HG03108 (cell line): ENCODE measurements around the gene DHRS12.

ENCODE experiments used
- ATAC-seq: cut with Tn5 transposase; IDR thresholded peaks from one replicate; pipeline ENCODE4 v1.9.1; 2021; ENCODE audit warnings: moderate library complexity; ENCODE audit not compliant: unreplicated experiment

The DHRS12 gene

DNA sequence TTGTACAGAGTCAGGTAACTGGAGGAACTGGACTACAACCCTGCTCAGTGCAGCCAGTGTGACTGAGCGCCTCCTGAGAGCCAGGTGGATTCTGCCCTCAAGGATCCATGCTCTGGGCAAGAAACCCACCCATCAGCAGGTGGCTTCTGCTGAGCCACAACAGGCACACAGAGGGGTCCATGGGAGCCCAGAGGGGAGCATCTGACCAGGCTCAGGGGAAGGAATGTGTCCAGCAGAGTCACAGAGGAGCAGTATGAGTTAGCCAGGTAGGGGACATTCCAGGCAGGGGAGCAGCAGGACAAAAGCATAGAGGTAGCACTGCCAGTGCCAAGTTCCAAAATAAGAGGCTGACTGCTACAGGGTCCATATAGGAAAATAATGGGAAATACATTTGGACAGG lies 19.9 kb downstream of the DHRS12 start:
- ATAC-seq = no peak

DNA sequence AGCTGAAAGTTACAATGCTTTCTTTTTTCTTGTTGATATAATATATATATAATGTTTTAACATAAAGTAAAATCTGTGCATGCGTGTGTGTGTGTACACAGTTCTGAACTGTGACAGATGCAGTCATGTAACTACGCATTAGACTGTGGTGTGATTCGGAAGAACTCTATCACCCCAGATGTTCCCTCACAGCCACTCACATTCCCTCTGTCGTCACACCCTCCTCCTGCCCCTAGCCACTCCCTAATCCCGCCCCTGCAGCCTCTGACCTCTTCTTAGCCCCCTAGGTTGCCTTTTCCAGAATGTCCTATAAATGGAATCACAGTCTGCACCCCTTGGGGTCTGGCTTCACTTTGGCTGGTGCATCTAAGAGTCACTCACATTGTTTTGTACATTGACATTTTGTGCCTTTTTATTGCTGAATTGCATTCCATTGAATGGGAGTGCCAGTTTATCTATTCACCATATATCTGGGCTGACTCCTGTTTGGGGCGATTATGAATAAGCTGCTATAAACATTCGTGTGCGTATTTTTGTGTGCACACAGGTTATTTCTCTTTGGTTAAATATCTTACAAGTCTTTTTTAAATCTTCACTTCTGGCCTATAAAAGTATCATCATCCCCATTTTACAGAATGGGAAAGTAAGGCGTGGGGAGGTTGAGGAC lies 20.4 kb downstream of the DHRS12 start:
- no peak for ATAC-seq

DNA sequence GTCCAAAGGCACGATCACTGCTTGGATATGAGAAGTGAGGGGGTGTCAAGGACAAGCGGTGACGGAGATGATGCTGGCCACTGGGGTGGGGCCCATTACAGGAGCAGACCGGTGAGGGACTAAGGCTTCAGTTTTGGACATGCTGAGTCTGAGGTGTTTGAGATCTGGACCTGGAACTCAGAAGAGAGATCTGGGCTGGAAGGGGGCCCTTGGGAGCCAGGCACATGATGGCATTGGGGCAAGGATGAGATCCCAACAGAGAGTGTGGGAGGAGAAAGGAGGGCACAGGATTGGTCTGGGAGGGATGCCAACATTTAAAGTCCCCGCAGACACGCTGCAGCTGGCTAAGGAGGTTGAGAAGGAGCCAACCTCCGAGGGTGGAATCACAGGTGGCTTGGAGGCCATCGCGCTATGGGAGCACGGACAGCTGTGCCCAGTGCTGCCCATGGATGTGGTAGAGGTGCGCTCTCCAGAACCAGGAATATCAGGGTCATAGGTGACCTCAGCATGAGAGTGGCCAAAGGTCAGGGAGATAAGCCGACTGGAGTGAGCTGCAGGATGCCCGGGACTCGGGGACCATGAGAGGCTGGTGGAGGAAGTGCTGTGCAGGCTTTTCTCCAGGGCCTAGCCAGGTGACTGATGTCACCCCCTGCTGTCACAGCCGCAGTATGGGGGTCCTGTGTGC lies 21.8 kb downstream of the DHRS12 start:
- ATAC-seq = no peak

DNA sequence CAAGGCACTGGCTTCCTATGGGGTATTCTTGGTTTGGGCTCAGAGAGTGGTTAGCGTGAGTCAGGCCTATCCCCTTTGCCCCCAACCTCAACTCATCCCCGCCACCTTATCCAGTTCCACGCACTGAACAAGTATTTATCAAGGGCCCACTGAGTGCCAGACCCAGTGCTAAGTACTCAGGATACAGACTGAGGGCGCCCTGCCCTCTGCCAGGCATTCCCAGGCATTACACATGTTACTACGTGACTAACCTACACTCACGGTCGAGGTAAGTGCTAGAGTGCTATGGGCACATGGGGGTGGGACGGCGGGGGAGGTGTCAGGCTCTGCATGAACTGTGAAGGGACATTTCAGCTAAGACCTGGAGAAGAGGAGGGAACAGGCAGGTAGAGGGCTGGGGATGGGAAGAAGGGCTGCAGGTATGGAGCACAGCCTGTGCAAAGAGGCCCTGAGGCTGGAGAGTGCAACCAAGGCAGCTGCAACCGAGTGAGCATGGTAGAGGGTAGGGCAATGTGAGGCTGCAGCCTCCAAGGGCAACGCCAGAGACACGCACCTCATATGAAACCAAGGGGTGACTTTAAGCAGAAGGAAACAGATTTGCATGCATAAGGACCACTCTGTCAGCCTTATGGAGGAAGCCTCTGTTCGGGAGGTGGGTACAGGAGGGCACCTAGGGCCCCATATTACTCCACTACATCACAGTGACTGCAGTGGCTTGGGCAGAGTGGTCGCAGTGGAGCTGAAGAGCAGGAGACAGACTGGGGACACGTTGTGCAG lies 22.5 kb downstream of the DHRS12 start:
- no peak for ATAC-seq

DNA sequence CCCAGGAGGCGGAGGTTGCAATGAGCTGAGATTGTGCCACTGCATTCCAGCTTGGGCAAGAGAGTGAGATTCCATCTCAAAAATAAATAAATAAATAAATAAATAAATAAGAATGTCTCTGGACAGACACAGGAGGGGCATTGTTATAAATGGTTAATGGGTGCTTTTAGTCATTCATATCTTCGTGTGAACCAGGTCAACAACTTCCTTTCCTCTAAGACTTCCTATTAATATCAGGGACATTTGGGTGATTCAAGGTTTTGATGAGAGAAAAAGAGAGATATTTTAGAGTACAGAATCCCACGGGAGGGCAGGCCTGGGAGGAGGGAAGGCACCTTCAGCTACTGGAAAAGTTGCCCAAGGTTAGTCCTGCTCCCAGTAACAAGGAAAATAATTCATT lies 23.9 kb downstream of the DHRS12 start:
- no peak for ATAC-seq

DNA sequence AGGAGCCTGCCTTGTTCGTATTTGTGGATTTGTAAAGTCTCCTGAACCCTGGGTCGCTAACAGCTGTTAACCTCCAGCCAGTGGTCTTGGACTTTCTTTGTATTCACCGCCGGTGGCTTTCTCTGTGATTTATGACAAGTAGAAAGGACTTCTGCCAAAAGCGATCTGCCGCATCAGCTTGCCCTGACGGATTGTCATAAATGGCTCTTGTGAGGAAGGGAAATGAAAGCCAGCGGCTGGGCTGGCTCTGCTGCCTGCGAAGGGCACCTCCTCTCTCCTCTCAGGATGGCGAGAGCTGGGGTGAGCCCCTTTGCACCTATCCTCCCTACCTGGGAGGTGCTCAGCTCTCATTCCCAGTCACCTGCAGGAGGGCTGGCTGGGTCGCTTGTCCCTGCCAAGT lies 25.6 kb downstream of the DHRS12 start:
- no peak for ATAC-seq

DNA sequence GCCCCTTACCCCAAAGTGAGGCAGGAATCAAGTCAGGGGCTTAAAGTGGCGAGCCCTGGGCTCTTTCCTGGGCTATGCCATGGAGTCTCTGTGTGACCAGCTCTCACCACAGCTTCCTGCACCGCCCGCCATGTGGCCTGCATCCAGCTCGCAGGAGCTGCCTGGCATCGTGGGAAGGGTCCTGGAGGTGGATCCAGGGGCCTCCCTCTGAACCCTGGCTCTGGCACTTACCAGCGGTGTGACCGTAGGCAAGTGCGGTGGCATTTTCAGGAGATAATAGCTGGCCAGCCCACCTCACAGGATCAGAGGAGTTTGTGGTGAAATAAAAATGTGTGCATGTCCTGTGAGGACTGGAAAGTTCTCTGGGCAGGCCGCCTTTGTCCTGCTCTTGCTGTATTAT lies 26.0 kb downstream of the DHRS12 start:
- ATAC-seq = no peak

DNA sequence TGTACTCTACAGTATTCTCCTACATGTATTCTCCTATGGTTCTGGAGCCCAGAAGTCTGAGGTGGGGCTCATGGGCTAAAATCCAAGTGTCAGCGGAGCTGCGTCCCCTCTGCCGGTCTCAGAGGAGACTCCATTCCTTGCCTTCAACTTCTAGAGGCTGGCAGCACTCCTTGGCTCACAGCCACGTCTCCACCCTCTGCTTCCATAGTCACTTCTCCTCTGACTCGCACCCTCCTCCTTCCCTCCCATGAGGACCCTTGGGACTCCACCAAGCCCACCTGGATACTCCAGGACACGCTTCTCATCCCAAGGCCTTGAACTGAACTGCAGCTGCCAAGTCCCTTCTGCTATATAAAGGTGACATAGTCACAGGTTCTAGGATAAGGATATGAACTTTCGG lies 27.8 kb downstream of the DHRS12 start:
- no peak for ATAC-seq

DNA sequence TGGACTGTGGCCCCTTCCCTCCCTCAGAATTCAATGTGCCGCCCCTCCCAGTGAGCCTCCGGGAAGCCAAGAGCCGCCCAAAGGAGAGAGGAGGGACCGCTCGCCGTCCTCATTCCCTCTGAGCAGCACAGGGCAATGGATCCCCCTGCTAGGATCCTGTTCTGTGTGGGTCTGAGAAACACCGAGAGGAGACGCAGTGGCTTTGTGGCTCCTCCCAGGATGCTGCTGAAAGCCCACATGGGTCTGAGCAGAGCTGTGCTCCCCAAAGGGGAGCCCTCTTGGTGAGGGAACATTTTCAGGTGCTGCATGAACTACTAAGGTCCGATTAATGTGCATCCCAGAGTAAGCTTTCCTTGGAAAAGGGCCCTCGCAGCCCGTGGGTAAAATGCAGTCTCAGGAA lies 30.4 kb downstream of the DHRS12 start:
- no peak for ATAC-seq

DNA sequence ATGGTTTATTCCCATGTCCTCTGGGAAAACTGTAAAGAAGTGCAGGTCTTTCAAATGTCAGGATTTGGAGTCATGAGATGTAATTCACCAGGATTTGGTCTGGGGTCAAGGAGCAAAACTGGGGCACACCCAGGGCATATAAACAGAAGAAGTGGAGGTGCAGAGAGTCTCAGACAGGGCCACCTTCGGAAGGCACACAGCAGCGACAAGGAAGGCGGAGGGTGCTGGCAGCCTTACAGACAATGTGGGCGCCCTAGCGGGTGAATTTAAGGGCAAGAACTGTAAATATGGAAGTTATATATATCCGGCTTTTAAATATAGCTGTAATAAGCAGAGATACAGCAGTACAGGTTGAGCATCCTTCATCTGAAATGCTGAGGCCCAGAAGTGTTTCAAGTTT lies 31.2 kb downstream of the DHRS12 start:
- no peak for ATAC-seq

DNA sequence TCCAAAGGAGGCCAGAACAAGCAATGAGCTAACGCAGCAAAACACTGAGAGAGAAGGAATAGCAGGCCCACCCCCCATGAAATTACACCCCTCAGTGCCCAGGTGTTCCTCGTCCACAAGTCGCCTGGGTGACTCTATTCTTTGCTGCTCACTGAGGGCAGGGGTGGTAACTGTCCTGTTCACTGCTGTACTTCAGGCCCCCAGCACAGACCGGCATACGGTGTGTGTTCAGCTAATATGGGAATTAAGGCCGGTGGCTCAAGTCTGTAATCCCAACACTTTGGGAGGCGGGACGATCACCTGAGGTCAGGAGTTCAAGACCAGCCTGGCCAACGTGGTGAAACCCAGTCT lies 31.9 kb downstream of the DHRS12 start:
- no peak for ATAC-seq

DNA sequence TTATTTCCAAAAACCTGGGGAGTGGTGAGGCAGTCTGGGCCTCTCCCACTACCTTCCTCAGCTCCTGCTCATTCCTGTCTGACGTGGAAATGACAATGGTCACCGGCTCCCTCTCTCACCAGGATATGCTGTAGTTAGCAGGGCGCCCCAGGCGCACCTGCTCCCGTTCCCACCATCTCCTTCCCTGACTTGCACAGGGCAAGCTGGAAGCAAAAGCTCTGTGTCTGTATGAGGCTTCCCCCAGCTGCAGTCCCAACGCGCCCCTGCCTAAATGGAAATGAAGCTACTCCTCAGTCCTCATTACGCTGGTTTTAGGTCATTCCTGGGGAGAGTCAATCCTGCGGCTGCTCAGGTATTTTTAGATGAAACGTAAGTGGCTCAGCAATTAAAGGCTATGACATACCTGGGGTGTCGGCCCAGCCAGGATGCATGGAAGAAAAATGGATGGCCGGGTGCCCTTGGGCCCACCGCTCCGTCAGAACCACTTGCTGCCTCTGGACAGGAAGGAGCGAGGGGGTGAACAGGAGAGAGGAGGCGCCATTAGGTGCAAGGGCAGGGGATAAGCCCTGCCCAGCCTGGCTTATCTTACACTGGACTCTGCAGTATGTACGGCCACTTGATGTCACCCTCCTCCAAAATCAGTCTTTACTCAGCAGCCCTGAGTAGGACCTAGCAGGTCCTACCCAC lies 32.4 kb downstream of the DHRS12 start:
- no peak for ATAC-seq

DNA sequence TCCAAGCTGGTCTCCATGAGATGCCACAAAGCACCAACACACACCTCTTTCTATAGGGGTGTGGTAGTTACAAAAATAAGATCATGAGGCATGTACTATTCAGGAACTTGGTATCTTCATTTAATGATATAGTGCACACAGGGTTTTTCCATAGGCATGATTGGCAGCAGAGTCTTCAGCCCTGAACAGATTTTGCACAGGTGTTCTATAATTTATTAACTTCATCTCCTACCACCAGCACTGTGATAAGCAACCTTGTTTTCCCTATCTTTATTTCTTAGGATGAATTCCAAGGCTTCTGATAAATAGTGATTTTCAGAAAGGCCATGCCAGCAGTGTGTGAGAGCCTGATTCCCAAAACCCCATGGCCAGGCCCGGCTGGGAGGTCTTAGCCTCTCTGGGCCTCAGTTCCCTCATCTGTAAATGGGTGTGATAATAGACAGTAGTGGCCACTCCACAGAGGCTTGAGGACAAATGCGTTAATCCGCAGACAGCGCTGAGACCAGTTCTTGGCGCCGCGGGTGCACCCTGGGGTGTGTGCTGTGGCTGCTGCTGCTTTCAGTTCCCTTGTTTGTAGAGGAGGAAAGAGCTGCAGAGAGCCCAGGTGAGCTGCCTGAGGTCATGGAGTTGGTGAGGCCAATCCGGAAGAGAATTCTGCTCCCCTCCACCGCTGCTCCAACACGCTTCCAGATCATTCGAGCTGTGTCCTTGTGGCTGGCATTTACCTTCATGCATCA lies 33.1 kb downstream of the DHRS12 start:
- ATAC-seq = no peak

DNA sequence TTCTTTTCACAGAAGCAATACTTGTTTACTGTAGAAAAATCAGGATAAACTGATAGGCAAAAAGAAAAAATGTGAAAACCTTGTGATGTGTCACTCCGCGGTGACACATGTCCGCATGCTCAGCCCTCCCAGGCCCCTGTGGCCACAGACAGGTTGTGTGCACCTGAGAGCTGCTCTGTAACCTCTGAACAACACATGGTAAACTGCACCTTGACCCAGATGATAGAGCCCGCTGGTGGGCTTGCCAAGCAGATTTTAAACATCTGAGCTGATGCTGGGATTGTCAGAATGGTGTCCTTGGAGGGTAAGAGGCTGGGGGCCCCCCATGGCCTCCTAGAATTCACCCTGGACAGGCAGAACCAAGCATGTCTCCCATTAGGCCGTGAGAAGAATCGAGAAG lies 33.8 kb downstream of the DHRS12 start:
- no peak for ATAC-seq

DNA sequence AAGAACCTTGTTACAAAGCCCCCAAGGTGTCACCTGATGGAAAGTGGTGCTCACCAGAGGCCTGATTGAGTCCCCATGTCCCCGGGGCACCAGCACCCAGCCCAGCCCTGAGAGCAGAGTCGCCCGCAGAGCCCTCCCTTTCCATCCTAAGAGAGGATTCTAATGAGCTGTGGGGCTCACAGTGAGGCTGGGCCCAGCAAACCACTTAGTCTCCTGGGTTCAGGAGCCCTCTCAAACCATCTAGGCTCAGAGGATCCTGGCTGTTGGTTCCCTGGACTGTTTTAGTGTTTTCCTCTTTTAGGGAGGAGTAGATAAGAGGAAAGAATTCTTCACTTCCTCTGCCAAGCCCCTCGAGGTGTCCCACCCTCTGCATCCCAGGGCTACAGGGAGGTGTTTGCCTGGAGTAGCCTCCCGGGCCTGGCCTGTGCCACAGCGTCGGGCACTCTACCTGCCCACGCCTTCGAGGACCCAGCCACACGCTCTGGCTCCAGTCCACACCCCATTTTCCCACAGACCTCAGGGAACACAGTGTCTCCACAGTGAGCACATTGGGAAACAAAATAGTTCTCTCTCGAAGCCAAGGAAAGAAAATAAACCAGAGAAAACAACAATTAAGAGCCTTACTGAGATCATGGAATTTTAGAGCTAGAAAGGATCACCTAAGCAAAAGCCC lies 34.4 kb downstream of the DHRS12 start:
- ATAC-seq = no peak

DNA sequence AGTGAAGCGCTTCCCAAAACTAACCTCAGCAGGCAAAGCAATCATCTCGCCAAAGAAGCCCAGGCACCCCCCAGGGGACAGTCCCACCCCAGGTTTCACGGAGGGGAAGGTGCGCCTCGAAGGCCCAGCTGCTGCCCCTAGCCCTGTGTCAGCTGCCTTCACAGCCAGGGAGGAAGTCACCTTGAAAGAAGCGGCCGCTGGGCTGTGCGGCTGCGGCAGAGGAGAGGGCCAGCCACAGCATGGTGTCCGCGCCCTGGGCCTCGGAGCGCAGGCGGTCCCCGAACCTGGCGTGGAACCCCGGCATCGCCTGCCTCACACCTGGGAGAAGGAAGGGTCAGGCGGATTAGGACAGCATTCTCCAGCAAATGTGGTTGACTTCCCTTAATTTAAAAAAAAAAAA lies 35.0 kb downstream of the DHRS12 start:
- ATAC-seq = no peak

DNA sequence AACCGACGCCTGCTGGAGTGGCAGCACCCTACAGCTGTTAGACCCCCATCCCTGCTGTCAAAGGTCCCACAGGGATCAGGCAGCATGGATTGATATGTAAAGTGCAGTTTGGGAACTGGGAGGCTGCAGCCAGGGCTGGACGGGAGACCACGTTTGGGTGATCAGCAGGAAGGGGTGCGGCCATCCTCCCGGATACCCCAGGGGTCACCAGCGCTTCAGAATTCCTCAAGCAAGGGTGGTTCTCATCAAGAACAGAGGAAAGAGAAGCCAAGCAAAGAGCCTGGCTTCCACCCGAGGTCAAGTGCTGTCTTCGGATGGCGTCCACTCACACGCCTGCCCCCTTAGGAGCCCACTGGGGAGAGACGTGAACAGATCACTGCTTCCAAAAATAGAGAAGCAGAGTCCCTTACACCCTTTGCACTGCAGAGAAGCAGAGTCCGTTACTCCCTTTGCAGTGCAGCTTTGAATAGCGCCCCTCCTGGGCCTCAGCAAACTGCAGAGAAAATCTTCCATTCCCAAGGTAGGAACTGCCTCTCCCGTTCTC lies 35.5 kb downstream of the DHRS12 start:
- ATAC-seq = no peak

DNA sequence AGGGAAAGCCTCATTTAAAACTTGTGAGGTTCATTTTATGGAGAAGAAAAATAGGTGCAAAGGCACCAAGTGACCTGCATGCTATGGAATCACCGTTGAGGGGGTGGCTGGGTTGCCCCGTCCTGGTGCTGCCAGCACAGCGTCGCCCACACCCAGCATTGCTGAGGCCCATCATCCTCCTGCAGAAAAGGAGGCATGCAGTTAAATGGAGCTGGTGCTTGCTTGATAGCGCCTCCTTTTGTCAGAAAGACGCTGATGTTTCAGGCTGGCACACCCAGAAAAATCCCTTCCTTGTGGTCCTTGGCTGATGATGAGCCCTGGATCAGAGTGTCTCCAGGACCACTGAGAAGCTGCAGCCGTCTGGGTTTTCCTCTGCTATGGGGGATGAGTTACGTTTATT lies 36.9 kb downstream of the DHRS12 start:
- no peak for ATAC-seq

DNA sequence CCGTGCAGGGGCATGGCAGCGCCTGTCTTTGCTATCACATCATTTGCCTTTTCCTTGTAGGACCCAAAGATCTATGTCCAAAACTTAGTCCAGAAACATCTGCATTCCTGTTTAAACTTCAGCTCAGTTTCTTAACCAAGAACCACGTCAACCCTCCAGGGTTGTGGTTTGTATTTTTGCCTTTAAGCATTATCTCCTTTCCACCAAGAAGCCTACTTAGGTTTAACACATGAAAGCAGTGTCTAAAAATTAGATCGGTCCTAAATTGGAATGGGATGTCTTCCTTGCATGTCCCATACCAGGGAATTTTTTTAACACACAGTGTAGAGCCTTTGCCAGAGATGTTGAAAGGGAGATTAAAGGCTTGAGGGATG lies 38.8 kb downstream of the DHRS12 start:
- no peak for ATAC-seq
